H9 (cell line): ENCODE measurements around the gene CEP97. TPM values are rescaled to one million over a fixed set of nuclear protein-coding genes. Genes with fewer than 3 reads are reported as not detected.

Source experiments
- DNase-seq: peaks from one replicate; pipeline ENCODE4 v3.0.0-alpha.2; 2017
- H2AFZ ChIP-seq: one replicate; pipeline ENCODE4 v1.6.1; 2013; ENCODE audit warnings: mild to moderate bottlenecking, low read length, control low read depth, moderate library complexity
- H2AK5ac ChIP-seq: 2 replicates; pipeline ENCODE4 v1.6.1; 2013; ENCODE audit warnings: low read length, control low read depth, mixed read lengths; ENCODE audit not compliant: insufficient read length
- H2BK120ac ChIP-seq: one replicate; pipeline ENCODE4 v1.6.1; 2013; ENCODE audit warnings: low read depth, mild to moderate bottlenecking, low read length, control low read depth, inconsistent platforms; ENCODE audit not compliant: poor library complexity, severe bottlenecking
- H2BK12ac ChIP-seq: 2 replicates; pipeline ENCODE4 v1.6.1; 2013; ENCODE audit warnings: low read length, control low read depth, mixed read lengths, low read depth; ENCODE audit not compliant: insufficient read length
- H2BK15ac ChIP-seq: 2 replicates; pipeline ENCODE4 v1.6.1; 2013; ENCODE audit warnings: low read depth, low read length, control low read depth
- H2BK20ac ChIP-seq: one replicate; pipeline ENCODE4 v1.6.1; 2013; ENCODE audit warnings: low read depth, mild to moderate bottlenecking, low read length, control low read depth, inconsistent platforms; ENCODE audit not compliant: poor library complexity, severe bottlenecking
- H2BK5ac ChIP-seq: 2 replicates; pipeline ENCODE4 v1.6.1; 2013; ENCODE audit warnings: low read length, control low read depth, mixed read lengths; ENCODE audit not compliant: insufficient read length
- H3K14ac ChIP-seq: 2 replicates; pipeline ENCODE4 v1.6.1; 2013; ENCODE audit warnings: low read length, control low read depth; ENCODE audit not compliant: insufficient read depth
- H3K18ac ChIP-seq: 2 replicates; pipeline ENCODE4 v1.6.1; 2013; ENCODE audit warnings: low read depth, mild to moderate bottlenecking, mixed read lengths, low read length, control low read depth; ENCODE audit not compliant: insufficient read length
- H3K23ac ChIP-seq: 2 replicates; pipeline ENCODE4 v1.6.1; 2013; ENCODE audit warnings: low read length, control low read depth, mixed read lengths, low read depth; ENCODE audit not compliant: insufficient read length
- H3K23me2 ChIP-seq: 2 replicates; pipeline ENCODE4 v1.6.1; 2013; ENCODE audit warnings: low read depth, mild to moderate bottlenecking, mixed read lengths, low read length, control low read depth; ENCODE audit not compliant: insufficient read length, poor library complexity, severe bottlenecking
- H3K27ac ChIP-seq: 2 replicates; pipeline ENCODE4 v1.5.1; 2013; ENCODE audit warnings: low read length, control low read depth, mixed read lengths, low read depth; ENCODE audit not compliant: insufficient read length
- H3K27me3 ChIP-seq: 2 replicates; pipeline ENCODE4 v1.6.1; 2013; ENCODE audit warnings: low read length, control low read depth, inconsistent platforms; ENCODE audit not compliant: insufficient read depth
- H3K4ac ChIP-seq: 2 replicates; pipeline ENCODE4 v1.6.1; 2013; ENCODE audit warnings: low read depth, mild to moderate bottlenecking, control low read depth, inconsistent platforms, low read length, moderate library complexity
- H3K4me1 ChIP-seq: 2 replicates; pipeline ENCODE4 v1.6.1; 2013; ENCODE audit warnings: low read length, control low read depth, inconsistent platforms; ENCODE audit not compliant: insufficient read depth
- H3K4me2 ChIP-seq: 2 replicates; pipeline ENCODE4 v1.6.1; 2013; ENCODE audit warnings: low read length, control low read depth, mixed read lengths; ENCODE audit not compliant: insufficient read length, insufficient read depth
- H3K56ac ChIP-seq: 2 replicates; pipeline ENCODE4 v1.6.1; 2013; ENCODE audit warnings: low read depth, mild to moderate bottlenecking, mixed read lengths, low read length, control low read depth; ENCODE audit not compliant: insufficient read length
- H3K79me1 ChIP-seq: 2 replicates; pipeline ENCODE4 v1.6.1; 2013; ENCODE audit warnings: low read depth, mild to moderate bottlenecking, moderate library complexity, low read length, control low read depth, inconsistent platforms; ENCODE audit not compliant: insufficient read depth, poor library complexity, severe bottlenecking
- H3K79me2 ChIP-seq: 2 replicates; pipeline ENCODE4 v1.6.1; 2013; ENCODE audit warnings: low read length, control low read depth, inconsistent platforms; ENCODE audit not compliant: insufficient read depth
- H3K9ac ChIP-seq: 2 replicates; pipeline ENCODE4 v1.6.1; 2013; ENCODE audit warnings: low read length, control low read depth, mixed read lengths; ENCODE audit not compliant: insufficient read length; ENCODE audit errors: extremely low read depth
- H3K9me3 ChIP-seq: one replicate; pipeline ENCODE4 v1.6.1; 2013; ENCODE audit warnings: low read depth, low read length, inconsistent platforms; ENCODE audit not compliant: control insufficient read depth
- H3T11ph ChIP-seq: one replicate; pipeline ENCODE4 v1.6.1; 2013; ENCODE audit warnings: mild to moderate bottlenecking, low read length, control low read depth, inconsistent platforms
- H4K20me1 ChIP-seq: one replicate; pipeline ENCODE4 v1.6.1; 2013; ENCODE audit not compliant: control insufficient read depth, insufficient read length, insufficient read depth
- H4K5ac ChIP-seq: 2 replicates; pipeline ENCODE4 v1.6.1; 2013; ENCODE audit warnings: low read depth, mild to moderate bottlenecking, mixed read lengths, low read length, control low read depth; ENCODE audit not compliant: insufficient read length
- H4K8ac ChIP-seq: replicated peaks from 2 replicates; pipeline ENCODE4 v1.6.1; 2013; ENCODE audit warnings: low read length, control low read depth, mixed read lengths, low read depth; ENCODE audit not compliant: insufficient read length
- H4K91ac ChIP-seq: 2 replicates; pipeline ENCODE4 v1.6.1; 2013; ENCODE audit warnings: low read depth, mild to moderate bottlenecking, moderate library complexity, mixed read lengths, low read length, control low read depth; ENCODE audit not compliant: insufficient read length
- H3K27ac Mint-ChIP-seq, 3 experiments: 2 replicates in 2 of 3; 3 replicates in 1 of 3; pipeline ENCODE4 v1.8.0; 2020 to 2021; ENCODE audit warnings: mixed read lengths in 3 of 3, mild to moderate bottlenecking in 1 of 3, moderate library complexity in 1 of 3
- H3K27me3 Mint-ChIP-seq: 2 replicates; pipeline ENCODE4 v1.8.0; 2021; ENCODE audit warnings: low read depth, mild to moderate bottlenecking, moderate library complexity, mixed read lengths
- H3K36me3 Mint-ChIP-seq, 3 experiments: 2 replicates in 2 of 3; 3 replicates in 1 of 3; pipeline ENCODE4 v1.8.0; 2020 to 2021; ENCODE audit warnings: low read depth in 3 of 3, mixed read lengths in 3 of 3; ENCODE audit not compliant: insufficient read depth in 1 of 3
- H3K4me1 Mint-ChIP-seq, 2 experiments: 2 replicates each; pipeline ENCODE4 v1.8.0; 2020; ENCODE audit warnings: mixed read lengths in 2 of 2
- H3K4me3 Mint-ChIP-seq, 2 experiments: 2 replicates in 1 of 2; 3 replicates in 1 of 2; pipeline ENCODE4 v1.8.0; 2020 to 2021; ENCODE audit warnings: mild to moderate bottlenecking in 2 of 2, mixed read lengths in 2 of 2, moderate library complexity in 1 of 2
- H3K9me3 Mint-ChIP-seq, 2 experiments: 2 replicates in 1 of 2; 3 replicates in 1 of 2; pipeline ENCODE4 v1.8.0; 2020; ENCODE audit warnings: mild to moderate bottlenecking in 2 of 2, mixed read lengths in 2 of 2, moderate library complexity in 1 of 2
- total RNA-seq: library from RNA; stranded (reverse); gene quantifications from 2 replicates; pipeline ENCODE4 v1.2.1, GENCODE V29; 2021
- TF ChIP-seq, protein P1 (sequence below): fragments of 200-600 bp; sonication (generic); conservative IDR thresholded peaks from 3 replicates; pipeline ENCODE4 v1.8.0; 2021; ENCODE audit warnings: antibody characterized with exemption, mild to moderate bottlenecking

Gene CEP97
- total RNA-seq, 1 experiment from 2014 or later = 13.9 TPM

DNA sequence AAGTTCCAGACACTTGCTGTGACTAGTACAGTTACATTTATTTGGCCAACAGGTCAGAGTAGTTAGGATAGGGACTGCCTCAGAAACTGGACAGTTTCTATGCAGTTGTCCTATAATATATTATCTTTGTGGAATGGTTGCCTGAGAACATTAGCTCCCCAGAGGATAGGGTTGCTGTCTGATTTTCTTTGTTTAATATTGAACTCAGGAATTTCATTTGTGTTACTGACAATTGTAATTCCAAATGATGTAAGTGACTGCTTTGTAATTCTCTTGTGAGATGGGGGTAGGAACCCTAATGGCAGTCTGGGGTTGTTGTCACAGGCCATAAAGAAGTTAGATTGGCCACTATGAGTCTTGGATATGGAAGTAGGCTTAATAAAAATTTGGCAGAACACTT is 56.8 kb downstream of the CEP97 start:
- Histone ChIP-seq H3K4me1 (peaks cover 3% of the 10 kb centered on the region; the same call in 1 of the 2 replicates), H2BK120ac (no peak overlapping the region), H3K4ac (no peak overlapping the region), H3K27ac (no peak overlapping the region), H2BK12ac (no peak overlapping the region), H3K79me2 (no peaks in the 10 kb centered on the region), H2BK20ac (no peak overlapping the region), H2BK5ac (no peak overlapping the region), H4K5ac (no peak overlapping the region), H3K79me1 (no peaks in the 10 kb centered on the region), H3K9me3 (no peaks in the 10 kb centered on the region), H2AFZ (no peak overlapping the region), H3K23me2 (peaks cover 5% of the 10 kb centered on the region), H3K56ac (no peak overlapping the region), H3T11ph (no peak overlapping the region), H3K14ac (no peak overlapping the region), H2BK15ac (no peak overlapping the region), H3K18ac (no peak overlapping the region), H3K23ac (no peak overlapping the region), H2AK5ac (no peak overlapping the region), H3K9ac (no peak overlapping the region), H4K8ac (no peak overlapping the region), H4K20me1 (no peaks in the 10 kb centered on the region), H4K91ac (no peak overlapping the region), H3K4me2 (peak overlapping the region; percentile 68), H3K27me3 (no peaks in the 10 kb centered on the region)
- Mint-ChIP-seq H3K36me3 (peaks cover 21 to 34% (median 31%) of the 10 kb centered on the region in 3 experiments; a peak in 6 of 7 replicates), H3K9me3 (no peaks in the 10 kb centered on the region), H3K4me1 (peaks cover 21 to 25% of the 10 kb centered on the region in 2 experiments), H3K27me3 (peaks cover 8% of the 10 kb centered on the region), H3K27ac (no peak overlapping the region), H3K4me3 (peak overlapping the region; percentile 14 to 20; a peak in 2 of 5 replicates)
- no peak for DNase-seq
- TF ChIP-seq, protein P1, sequence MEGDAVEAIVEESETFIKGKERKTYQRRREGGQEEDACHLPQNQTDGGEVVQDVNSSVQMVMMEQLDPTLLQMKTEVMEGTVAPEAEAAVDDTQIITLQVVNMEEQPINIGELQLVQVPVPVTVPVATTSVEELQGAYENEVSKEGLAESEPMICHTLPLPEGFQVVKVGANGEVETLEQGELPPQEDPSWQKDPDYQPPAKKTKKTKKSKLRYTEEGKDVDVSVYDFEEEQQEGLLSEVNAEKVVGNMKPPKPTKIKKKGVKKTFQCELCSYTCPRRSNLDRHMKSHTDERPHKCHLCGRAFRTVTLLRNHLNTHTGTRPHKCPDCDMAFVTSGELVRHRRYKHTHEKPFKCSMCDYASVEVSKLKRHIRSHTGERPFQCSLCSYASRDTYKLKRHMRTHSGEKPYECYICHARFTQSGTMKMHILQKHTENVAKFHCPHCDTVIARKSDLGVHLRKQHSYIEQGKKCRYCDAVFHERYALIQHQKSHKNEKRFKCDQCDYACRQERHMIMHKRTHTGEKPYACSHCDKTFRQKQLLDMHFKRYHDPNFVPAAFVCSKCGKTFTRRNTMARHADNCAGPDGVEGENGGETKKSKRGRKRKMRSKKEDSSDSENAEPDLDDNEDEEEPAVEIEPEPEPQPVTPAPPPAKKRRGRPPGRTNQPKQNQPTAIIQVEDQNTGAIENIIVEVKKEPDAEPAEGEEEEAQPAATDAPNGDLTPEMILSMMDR = no peak
